ENCODE measurements around the gene PRDX2. TPM values are rescaled to one million over a fixed set of nuclear protein-coding genes. Genes with fewer than 3 reads are reported as not detected.
A peak's percentile ranks its signal among the peaks of the same experiment; 100 is the strongest.

PRDX2 gene
- total RNA-seq, 8 experiments from 2014 or later = 293 to 612 (median 357) TPM

DNA sequence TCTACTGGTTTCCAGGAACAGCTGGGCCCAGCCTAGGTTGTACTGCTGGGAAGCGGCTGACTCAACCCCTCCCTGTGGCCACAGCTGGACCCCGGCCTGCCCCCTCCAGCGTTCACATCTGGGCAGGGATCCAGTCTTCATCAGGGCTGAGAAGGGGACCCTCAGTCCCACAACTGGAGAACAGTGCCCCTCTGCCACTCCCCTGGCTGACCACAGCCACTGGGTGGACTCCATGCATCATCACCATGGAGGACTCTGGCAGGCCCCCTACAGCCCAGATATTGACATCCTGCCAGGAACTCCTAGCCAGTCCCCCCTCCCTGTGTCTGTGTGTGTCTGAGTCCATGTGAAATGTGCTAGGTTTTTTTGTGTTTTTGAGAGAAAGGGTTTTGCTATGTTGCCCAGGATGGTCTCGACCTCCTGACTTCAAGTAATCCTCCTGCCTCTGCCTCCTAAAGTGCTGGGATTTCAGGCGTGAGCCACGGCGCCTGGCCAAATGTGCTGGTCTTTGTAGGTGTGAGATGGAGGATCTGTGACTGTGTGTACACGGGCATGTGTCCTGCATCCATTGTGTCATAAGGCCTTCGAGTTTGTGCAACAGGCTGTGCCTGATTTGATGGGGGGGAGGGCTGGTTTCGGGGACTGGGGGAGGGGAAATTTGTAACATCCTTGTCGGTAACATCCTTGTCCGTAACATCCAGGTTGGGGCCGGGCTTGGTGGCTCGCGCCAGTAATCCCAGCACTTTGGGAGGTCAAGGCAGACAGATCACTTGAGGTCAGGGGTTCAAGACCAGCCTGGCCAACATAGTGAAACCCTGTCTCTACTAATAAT lies 22.2 kb downstream of the PRDX2 start:
- H3K27ac ChIP-seq = peak overlapping the region in 1 of 2 donors; percentile 4
- peak in 3 of 8 experiments; percentile 19 to 28 (median 24) for ATAC-seq (replicated peaks in 6 of 8)
- in situ Hi-C loops (cut with MboI; ENCODE audit: low pct_unique_long_range_greater_than_20kb in 2 of 9, low sequenced_read_pairs in 9 of 9, unreplicated experiment in 9 of 9) = no loop called here
- H3K4me1 ChIP-seq (replicated peaks in 1 of 2) = peaks cover 39 to 45% of the 10 kb centered on the region in 2 donors
- 0 to 71% (median 65%) methylated on average over 1 to 6 of the region's 15 CpGs; no CpG with 5 or more reads in 4 of the 10 experiments for WGBS, 10 experiments
- H3K4me3 ChIP-seq = no peak overlapping the region

DNA sequence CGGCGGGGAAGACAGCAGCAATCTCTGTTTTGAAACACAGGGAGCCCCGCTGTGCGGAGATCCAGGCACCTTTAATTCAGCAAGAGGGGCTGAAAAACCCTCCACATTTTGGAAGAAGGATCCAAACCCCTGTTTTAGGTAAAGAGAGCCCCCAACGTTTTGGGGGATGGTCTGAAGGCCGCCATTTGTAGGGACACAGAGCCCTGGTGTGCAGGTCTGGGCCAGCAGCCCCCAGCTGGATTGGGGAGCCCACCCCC lies 22.8 kb downstream of the PRDX2 start:
- no peak for ATAC-seq (replicated peaks in 6 of 8)
- 0 to 39% (median 8%) methylated on average over 1 to 4 of the region's 6 CpGs; no CpG with 5 or more reads in 6 of the 10 experiments for WGBS, 10 experiments
- no peak overlapping the region for H3K4me3 ChIP-seq
- peak overlapping the region in 1 of 2 donors; percentile 4 for H3K27ac ChIP-seq
- in situ Hi-C loops (cut with MboI; ENCODE audit: low pct_unique_long_range_greater_than_20kb in 2 of 9, low sequenced_read_pairs in 9 of 9, unreplicated experiment in 9 of 9) = no loop called here
- peaks cover 34 to 39% of the 10 kb centered on the region in 2 donors for H3K4me1 ChIP-seq (replicated peaks in 1 of 2)

DNA sequence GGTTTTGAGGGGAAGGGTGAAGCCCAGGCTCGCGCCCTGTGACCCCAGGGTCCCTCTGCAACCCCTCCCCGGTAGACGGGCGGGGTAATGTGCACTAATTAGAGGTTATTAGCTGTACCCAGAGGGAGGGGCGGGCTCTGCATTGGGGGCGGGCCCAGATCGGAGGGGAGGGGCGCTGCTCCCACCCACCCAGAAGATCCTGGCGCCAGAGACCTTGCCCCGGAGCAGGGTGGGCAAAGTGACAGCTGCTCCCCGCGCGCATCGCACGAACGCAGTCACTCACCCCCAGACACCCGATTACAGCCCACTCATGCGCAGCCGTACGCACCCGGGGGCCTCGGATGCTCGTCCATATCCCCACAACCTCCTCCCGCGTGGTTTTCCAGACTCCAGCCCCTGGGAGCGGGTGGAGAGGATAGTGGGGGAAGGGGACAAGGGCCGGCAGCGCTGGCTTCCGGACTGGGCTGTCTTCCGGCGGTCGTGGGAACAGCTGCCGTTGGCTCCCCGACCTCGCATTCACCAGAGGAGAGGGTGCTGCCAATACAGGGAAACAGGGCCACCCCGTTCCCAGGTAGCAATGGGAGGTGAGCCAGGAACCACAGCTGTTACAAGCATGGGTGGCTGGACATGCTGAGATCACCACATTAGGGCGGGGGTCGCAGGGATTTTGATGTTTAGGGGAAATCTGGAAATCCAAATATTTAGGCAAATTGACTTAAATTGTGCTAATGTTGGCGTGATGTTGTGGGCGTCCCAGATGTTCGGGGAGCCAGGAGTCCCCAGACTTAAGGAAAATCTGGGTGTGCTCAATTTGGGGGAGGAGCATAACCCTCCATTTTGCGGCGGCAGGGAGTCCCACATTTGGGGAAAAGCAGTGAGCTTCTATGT lies 23.3 kb downstream of the PRDX2 start:
- H3K4me3 ChIP-seq = peak overlapping the region; percentile 21 to 34 (median 28)
- H3K27ac ChIP-seq = peak overlapping the region; percentile 51 to 60
- WGBS, 10 experiments = 0 to 50% (median 10%) methylated on average over 3 to 13 of the region's 44 CpGs; no CpG with 5 or more reads in 5 of the 10 experiments
- H3K4me1 ChIP-seq (replicated peaks in 1 of 2) = peaks cover 28 to 33% of the 10 kb centered on the region in 2 donors
- ATAC-seq (replicated peaks in 6 of 8) = peak; percentile 4 to 29 (median 16)
- in situ Hi-C loops (cut with MboI; ENCODE audit: low pct_unique_long_range_greater_than_20kb in 2 of 9, low sequenced_read_pairs in 9 of 9, unreplicated experiment in 9 of 9) = no loop called here

GRCh38 chr19:12777217-12778016 lies 24.2 kb downstream of the PRDX2 start:
- peak overlapping the region; percentile 21 to 34 (median 28) for H3K4me3 ChIP-seq
- 2 to 89% (median 24%) methylated on average over 3 to 8 of the region's 43 CpGs; no CpG with 5 or more reads in 3 of the 10 experiments for WGBS, 10 experiments
- ATAC-seq (replicated peaks in 6 of 8) = peak; percentile 13 to 55 (median 48)
- peaks cover 23 to 29% of the 10 kb centered on the region in 2 donors for H3K4me1 ChIP-seq (replicated peaks in 1 of 2)
- in situ Hi-C loops (cut with MboI; ENCODE audit: low pct_unique_long_range_greater_than_20kb in 2 of 9, low sequenced_read_pairs in 9 of 9, unreplicated experiment in 9 of 9) = no loop called here
- peak overlapping the region; percentile 51 to 60 for H3K27ac ChIP-seq

GRCh38 chr19:12774588-12775555 lies 26.7 kb downstream of the PRDX2 start, which contains the start of gene HOOK2:
HOOK2 (minus strand) TSS chr19:12775552; CDS start chr19:12775449, 103 bp downstream.
- in situ Hi-C loops (cut with MboI; ENCODE audit: low pct_unique_long_range_greater_than_20kb in 2 of 9, low sequenced_read_pairs in 9 of 9, unreplicated experiment in 9 of 9) = no loop called here
- ATAC-seq (replicated peaks in 6 of 8) = no peak
- 60 to 100% methylated on average over 1 of the region's 58 CpGs; no CpG with 5 or more reads in 8 of the 10 experiments for WGBS, 10 experiments
- peak within 1 kb of the TSS; percentile 60 to 81 (median 77) for H3K4me3 ChIP-seq
- H3K4me1 ChIP-seq (replicated peaks in 1 of 2) = peaks cover 21 to 26% of the 10 kb centered on the region in 2 donors
- H3K27ac ChIP-seq = peak within 1 kb of the TSS; percentile 37 to 40

DNA sequence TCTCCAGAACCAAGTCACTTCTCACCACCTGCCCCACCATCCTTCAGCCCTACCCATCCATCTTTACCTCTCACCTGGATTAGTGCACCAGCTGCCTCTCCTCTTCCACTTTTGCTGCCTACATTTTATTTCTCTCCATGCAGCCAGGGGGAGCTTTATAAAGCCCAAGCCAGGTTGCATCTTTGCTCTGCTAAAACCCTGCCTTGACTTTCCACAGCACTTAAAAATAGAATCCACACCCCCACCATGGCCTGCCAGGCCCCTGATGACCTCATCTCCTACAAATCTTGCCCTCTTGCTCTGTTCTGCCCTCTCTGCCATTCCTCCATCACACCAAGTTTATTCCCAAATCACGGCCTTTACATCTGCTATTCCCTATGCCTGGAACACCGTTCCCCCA lies 28.0 kb downstream of the PRDX2 start:
- Histone ChIP-seq H3K27ac (no peak overlapping the region), H3K4me3 (no peak overlapping the region), H3K4me1 (replicated peaks in 1 of 2) (peaks cover 17 to 20% of the 10 kb centered on the region in 2 donors)
- no peak for ATAC-seq (replicated peaks in 6 of 8)
- in situ Hi-C loops (cut with MboI; ENCODE audit: low pct_unique_long_range_greater_than_20kb in 2 of 9, low sequenced_read_pairs in 9 of 9, unreplicated experiment in 9 of 9) = no loop called here
- 60 to 100% (median 90%) methylated on average over 1 to 2 of the region's 2 CpGs; no CpG with 5 or more reads in 1 of the 10 experiments for whole genome bisulfite sequencing, 10 experiments

- ATAC-seq (replicated peaks in 6 of 8) = no peak
- in situ Hi-C loops (cut with MboI; ENCODE audit: low pct_unique_long_range_greater_than_20kb in 2 of 9, low sequenced_read_pairs in 9 of 9, unreplicated experiment in 9 of 9) = no loop called here
- H3K4me3 ChIP-seq = no peak overlapping the region
- peaks cover 8 to 10% of the 10 kb centered on the region in 2 donors for H3K4me1 ChIP-seq (replicated peaks in 1 of 2)
- no peak overlapping the region for H3K27ac ChIP-seq
- 83 to 100% (median 90%) methylated on average over 1 to 2 of the region's 4 CpGs; no CpG with 5 or more reads in 7 of the 10 experiments for WGBS, 10 experiments
These were observed 29.3 kb downstream of the PRDX2 start for GRCh38 chr19:12772323-12772722.

DNA sequence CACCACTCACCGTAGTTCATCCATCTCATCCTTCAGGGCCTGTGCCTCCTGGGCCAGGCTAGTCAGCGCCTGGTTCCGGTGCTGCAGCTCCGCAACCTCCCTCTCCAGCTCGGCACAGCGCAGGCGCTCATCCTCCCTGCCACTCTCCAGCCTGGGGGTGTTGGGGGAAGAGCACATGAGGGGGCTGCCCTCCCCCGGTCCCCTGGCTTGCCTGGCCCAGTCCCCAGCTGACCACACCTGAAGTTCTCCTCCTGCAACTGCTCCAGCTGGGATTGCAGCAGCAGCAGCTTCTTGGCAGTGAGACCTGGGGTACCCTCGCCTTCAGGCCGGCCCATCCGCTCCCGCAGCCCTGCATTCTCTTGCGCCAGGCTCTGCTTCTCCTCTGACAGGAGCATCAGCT lies 30.7 kb downstream of the PRDX2 start:
- no peak for ATAC-seq (replicated peaks in 6 of 8)
- in situ Hi-C loops (cut with MboI; ENCODE audit: low pct_unique_long_range_greater_than_20kb in 2 of 9, low sequenced_read_pairs in 9 of 9, unreplicated experiment in 9 of 9) = no loop called here
- no peak overlapping the region for H3K4me3 ChIP-seq
- WGBS, 10 experiments = 93 to 100% (median 100%) methylated on average over 3 to 5 of the region's 13 CpGs; no CpG with 5 or more reads in 7 of the 10 experiments
- peaks cover 8% of the 10 kb centered on the region in 2 donors for H3K4me1 ChIP-seq (replicated peaks in 1 of 2)
- H3K27ac ChIP-seq = no peak overlapping the region

GRCh38 chr19:12769689-12770088 lies 31.9 kb downstream of the PRDX2 start:
- ATAC-seq (replicated peaks in 6 of 8) = peak in 5 of 8 experiments; percentile 68 to 91 (median 86)
- Histone ChIP-seq H3K4me3 (peak overlapping the region in 1 of 5 donors; percentile 2), H3K27ac (peak overlapping the region; percentile 35 to 45), H3K4me1 (replicated peaks in 1 of 2) (peaks cover 8% of the 10 kb centered on the region in 2 donors)
- in situ Hi-C loops (cut with MboI; ENCODE audit: low pct_unique_long_range_greater_than_20kb in 2 of 9, low sequenced_read_pairs in 9 of 9, unreplicated experiment in 9 of 9) = loop anchor here in 1 of 9 experiments (10.0 kb wide), 1 partner anchor 75 kb away; no protein-coding TSS in a partner anchor
- WGBS, 10 experiments = 55% methylated on average over 8 of the region's 37 CpGs; no CpG with 5 or more reads in 9 of the 10 experiments

DNA sequence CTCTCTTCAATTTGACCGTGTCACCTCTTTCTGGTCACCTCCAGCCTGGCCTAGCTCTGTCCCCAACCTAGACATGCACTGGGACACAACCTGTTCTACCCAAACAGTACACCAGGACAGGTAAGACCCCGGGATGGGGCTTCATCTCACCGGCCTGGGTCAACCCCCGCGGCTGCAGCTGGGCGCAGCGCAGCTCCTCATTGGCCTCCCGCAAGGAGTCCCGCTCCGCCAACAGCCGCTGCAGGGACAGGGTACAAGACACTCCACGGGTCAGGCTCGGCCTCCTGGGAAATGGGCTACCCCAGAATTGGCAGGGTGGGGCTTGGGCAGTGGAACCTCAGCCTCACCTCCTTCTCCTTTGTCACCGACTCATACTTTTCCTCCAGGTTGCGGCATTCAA lies 33.9 kb downstream of the PRDX2 start:
- Histone ChIP-seq H3K4me3 (no peak overlapping the region), H3K4me1 (replicated peaks in 1 of 2) (peaks cover 8% of the 10 kb centered on the region in 2 donors), H3K27ac (no peak overlapping the region)
- WGBS, 10 experiments = 60 to 100% (median 93%) methylated on average over 1 to 13 of the region's 15 CpGs; no CpG with 5 or more reads in 3 of the 10 experiments
- ATAC-seq (replicated peaks in 6 of 8) = no peak
- in situ Hi-C loops (cut with MboI; ENCODE audit: low pct_unique_long_range_greater_than_20kb in 2 of 9, low sequenced_read_pairs in 9 of 9, unreplicated experiment in 9 of 9) = loop anchor here in 1 of 9 experiments (10.0 kb wide), 1 partner anchor 77 kb away; no protein-coding TSS in a partner anchor

- 71 to 83% methylated on average over 1 to 3 of the region's 11 CpGs; no CpG with 5 or more reads in 8 of the 10 experiments for WGBS, 10 experiments
- no peak for ATAC-seq (replicated peaks in 6 of 8)
- no peak overlapping the region for H3K4me3 ChIP-seq
- in situ Hi-C loops (cut with MboI; ENCODE audit: low pct_unique_long_range_greater_than_20kb in 2 of 9, low sequenced_read_pairs in 9 of 9, unreplicated experiment in 9 of 9) = loop anchor here in 1 of 9 experiments (10.0 kb wide), 1 partner anchor 78 kb away; no protein-coding TSS in a partner anchor
- no peak overlapping the region for H3K27ac ChIP-seq
- peaks cover 8% of the 10 kb centered on the region in 2 donors for H3K4me1 ChIP-seq (replicated peaks in 1 of 2)
These were observed 34.5 kb downstream of the PRDX2 start for GRCh38 chr19:12767150-12767549.
